ENCODE measurements around the gene RSPRY1. TPM values are rescaled to one million over a fixed set of nuclear protein-coding genes. Genes with fewer than 3 reads are reported as not detected.

Gene RSPRY1
- 10 to 100 TPM; 22.4 to 30.7 (median 25.7) TPM for total RNA-seq

DNA sequence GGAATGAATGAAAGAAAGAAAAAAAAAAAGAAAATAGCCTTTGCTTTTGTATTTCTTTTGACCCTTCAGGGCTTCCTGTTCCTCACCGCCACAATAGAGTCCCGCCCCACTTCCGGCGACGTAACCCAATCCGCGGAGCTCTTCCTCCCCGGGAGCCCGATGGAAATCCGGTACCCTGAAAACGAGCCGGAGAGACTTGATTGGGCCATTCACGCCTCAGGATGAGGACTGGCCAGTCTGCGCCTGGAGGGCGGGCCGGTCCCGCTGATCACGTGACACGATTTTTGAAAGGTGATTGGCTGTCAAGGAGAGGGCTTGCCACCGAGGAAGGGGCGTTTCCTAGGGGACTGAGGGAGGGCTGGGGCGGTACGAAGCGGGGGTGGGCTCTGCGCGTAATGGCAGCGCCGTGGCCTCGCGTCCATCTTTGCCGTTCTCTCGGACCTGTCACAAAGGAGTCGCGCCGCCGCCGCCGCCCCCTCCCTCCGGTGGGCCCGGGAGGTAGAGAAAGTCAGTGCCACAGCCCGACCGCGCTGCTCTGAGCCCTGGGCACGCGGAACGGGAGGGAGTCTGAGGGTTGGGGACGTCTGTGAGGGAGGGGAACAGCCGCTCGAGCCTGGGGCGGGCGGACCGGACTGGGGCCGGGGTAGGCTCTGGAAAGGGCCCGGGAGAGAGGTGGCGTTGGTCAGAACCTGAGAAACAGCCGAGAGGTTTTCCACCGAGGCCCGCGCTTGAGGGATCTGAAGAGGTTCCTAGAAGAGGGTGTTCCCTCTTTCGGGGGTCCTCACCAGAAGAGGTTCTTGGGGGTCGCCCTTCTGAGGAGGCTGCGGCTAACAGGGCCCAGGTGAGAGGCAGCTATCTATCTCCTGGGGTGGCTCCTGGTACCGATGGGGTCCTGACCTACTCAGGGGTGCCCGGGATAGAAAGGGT lies at the start of gene RSPRY1, which contains the start of gene PSME3IP1:
Gene RSPRY1, plus strand, starts transcription at position 385 of the 927 bp plus-strand sequence. CDS start 18,330 bp downstream, outside the sequence.
Gene PSME3IP1, minus strand, starts transcription at position 95 of the 927 bp plus-strand sequence. CDS start 12,185 bp downstream, outside the sequence.
- intact Hi-C loops (cut with DNase I): loop anchor here (5.0 to 10.0 kb wide), 2 partner anchors 56 to 349 kb away; partner anchors contain the start of gene CCDC102A
- peaks cover 27 to 55% (median 42%) of the 10 kb centered on the region in 4 donors for H3K4me1 ChIP-seq
- 1% methylated on average over 21 of the region's 64 CpGs for WGBS

DNA sequence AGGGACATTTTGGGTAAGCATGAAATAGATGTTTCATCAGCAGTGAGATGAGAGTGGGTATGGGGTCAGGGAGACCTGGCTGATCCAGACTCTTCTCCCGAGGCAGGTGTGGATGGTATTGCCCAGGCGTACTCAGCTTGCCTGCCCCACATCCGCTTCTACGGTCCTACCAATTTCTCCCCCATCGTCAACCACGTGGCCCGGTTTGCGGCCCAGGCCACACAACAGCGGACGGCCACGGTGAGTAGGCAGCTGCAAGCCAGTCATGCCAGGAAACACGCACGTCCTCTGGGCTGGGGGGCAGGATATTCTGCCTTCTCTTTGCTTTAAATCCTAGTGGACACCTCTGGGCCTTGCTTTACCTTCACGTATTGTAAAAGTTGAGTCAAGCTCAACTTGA lies 49.1 kb upstream of the RSPRY1 start:
- intact Hi-C loops (cut with DNase I): no loop called here
- no peak for TF ChIP-seq POLR2AphosphoS5 (IDR thresholded peaks at IDR 0.05)
- no peak for TF ChIP-seq POLR2A (IDR thresholded peaks at IDR 0.05; ENCODE audit: low read depth)
- TF ChIP-seq CTCF (IDR thresholded peaks at IDR 0.05): no peak
- no peak for TF ChIP-seq EP300 (IDR thresholded peaks at IDR 0.05)

More for the DNA sequence above, at the start of gene RSPRY1, which contains the start of gene PSME3IP1:
- peak; percentile 100 for DNase-seq (ENCODE audit: extremely low spot score)
- peak within 1 kb of the TSS; percentile 96 to 98 (median 97) for H3K27ac ChIP-seq (replicated peaks in 1 of 4)
- peak within 1 kb of the TSS; percentile 86 to 99 (median 94) for H3K4me3 ChIP-seq
- TF ChIP-seq EP300 (IDR thresholded peaks at IDR 0.05): no peak
- TF ChIP-seq POLR2AphosphoS5 (IDR thresholded peaks at IDR 0.05): peak; percentile 82 to 93
- peak; percentile 34 for TF ChIP-seq POLR2A (IDR thresholded peaks at IDR 0.05; ENCODE audit: low read depth)
- no peaks in the 10 kb centered on the region for H3K9me3 ChIP-seq
- H3K36me3 ChIP-seq: no peaks in the 10 kb centered on the region
- no peaks in the 10 kb centered on the region for H3K27me3 ChIP-seq

GRCh38 chr16:57137566-57138273 lies 48.4 kb upstream of the RSPRY1 start:
- Histone ChIP-seq H3K4me3 (no peak overlapping the region), H3K4me1 (peaks cover 14 to 35% (median 21%) of the 10 kb centered on the region in 4 donors), H3K9me3 (no peaks in the 10 kb centered on the region), H3K27ac (replicated peaks in 1 of 4) (no peak overlapping the region), H3K36me3 (peaks cover 0 to 41% (median 15%) of the 10 kb centered on the region in 4 donors), H3K27me3 (no peaks in the 10 kb centered on the region)
- intact Hi-C loops (cut with DNase I): no loop called here
- DNase-seq (ENCODE audit: extremely low spot score): no peak
- 71% methylated on average over 10 of the region's 10 CpGs for WGBS
- no peak for TF ChIP-seq CTCF (IDR thresholded peaks at IDR 0.05)
- TF ChIP-seq EP300 (IDR thresholded peaks at IDR 0.05): no peak
- no peak for TF ChIP-seq POLR2AphosphoS5 (IDR thresholded peaks at IDR 0.05)
- no peak for TF ChIP-seq POLR2A (IDR thresholded peaks at IDR 0.05; ENCODE audit: low read depth)

More for the DNA sequence above, 49.1 kb upstream of the RSPRY1 start:
- WGBS: 80% methylated on average over 13 of the region's 14 CpGs
- Histone ChIP-seq H3K9me3 (no peaks in the 10 kb centered on the region), H3K27me3 (no peaks in the 10 kb centered on the region), H3K4me1 (peaks cover 9 to 29% (median 17%) of the 10 kb centered on the region in 4 donors), H3K4me3 (no peak overlapping the region), H3K36me3 (peaks cover 0 to 41% (median 15%) of the 10 kb centered on the region in 4 donors), H3K27ac (replicated peaks in 1 of 4) (no peak overlapping the region)
- no peak for DNase-seq (ENCODE audit: extremely low spot score)

DNA sequence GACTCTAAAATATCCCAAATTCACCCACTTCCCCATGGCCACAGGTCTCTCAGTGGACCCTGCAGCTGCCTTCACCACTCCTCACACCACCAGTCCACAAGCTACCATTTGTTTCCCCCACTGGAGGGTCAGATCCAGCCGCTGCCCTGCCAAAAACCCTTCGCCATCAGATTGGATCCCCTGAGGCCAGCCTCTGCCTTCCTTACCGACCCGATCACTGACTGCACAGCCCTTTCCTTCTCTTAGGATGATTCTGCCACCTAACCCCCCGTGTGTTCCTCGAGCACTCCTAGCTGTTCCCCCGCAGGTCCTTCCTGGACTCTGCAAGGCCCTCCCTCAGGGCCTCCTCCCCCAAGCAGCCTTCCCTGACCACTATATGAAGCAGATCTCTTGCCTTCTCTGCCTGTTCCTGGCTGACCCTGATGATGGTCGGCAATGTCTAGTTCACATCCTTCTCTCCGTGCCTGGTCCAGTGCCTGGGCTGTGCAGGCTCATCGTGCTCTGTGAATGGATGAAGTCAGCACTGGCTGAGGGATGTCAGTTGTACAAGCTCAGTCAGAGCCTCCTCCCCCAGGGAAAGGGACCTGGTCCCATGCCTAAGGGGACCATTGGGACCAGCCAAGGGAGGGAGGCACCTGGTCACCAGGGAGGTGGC lies 47.7 kb upstream of the RSPRY1 start:
- no peak overlapping the region for H3K4me3 ChIP-seq
- H3K27me3 ChIP-seq: no peaks in the 10 kb centered on the region
- H3K4me1 ChIP-seq: peaks cover 20 to 42% (median 27%) of the 10 kb centered on the region in 4 donors
- 84% methylated on average over 10 of the region's 10 CpGs for whole genome bisulfite sequencing
- H3K27ac ChIP-seq (replicated peaks in 1 of 4): no peak overlapping the region
- TF ChIP-seq POLR2AphosphoS5 (IDR thresholded peaks at IDR 0.05): no peak
- no peak for TF ChIP-seq POLR2A (IDR thresholded peaks at IDR 0.05; ENCODE audit: low read depth)
- TF ChIP-seq EP300 (IDR thresholded peaks at IDR 0.05): no peak
- TF ChIP-seq CTCF (IDR thresholded peaks at IDR 0.05): no peak
- H3K9me3 ChIP-seq: no peaks in the 10 kb centered on the region
- intact Hi-C loops (cut with DNase I): no loop called here
- no peak for DNase-seq (ENCODE audit: extremely low spot score)
- peaks cover 0 to 35% (median 15%) of the 10 kb centered on the region in 4 donors for H3K36me3 ChIP-seq

Measured in esophagus muscularis mucosa (tissue), 4 donors.